ENCODE results near the gene ALX3. TPM values are rescaled to one million over a fixed set of nuclear protein-coding genes. Genes with fewer than 3 reads are reported as not detected.
A peak's percentile ranks its signal among the peaks of the same experiment; 100 is the strongest.

The ALX3 gene
- total RNA-seq, 4 donors from 2014 or later: not detected

DNA sequence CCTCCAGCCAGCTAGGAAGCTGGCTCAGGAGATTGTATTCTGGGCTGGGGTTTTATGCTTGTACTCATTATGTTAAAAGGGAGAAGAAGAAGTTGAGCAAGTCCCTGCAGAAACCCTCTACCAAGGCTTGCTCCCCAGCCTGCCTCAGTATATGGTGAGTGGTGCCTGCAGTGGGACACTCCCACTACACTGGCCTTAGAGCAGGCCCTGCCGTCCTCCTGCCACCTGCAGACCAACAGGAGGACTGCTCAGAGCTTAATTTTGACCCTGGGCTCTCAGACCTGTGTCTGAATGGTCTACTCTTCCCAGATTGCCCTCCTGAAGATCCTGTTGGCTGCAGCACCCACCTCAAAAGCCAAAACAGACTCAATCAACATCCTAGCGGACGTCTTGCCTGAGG is 23.0 kb downstream of the ALX3 start:
- TF ChIP-seq, protein P1, sequence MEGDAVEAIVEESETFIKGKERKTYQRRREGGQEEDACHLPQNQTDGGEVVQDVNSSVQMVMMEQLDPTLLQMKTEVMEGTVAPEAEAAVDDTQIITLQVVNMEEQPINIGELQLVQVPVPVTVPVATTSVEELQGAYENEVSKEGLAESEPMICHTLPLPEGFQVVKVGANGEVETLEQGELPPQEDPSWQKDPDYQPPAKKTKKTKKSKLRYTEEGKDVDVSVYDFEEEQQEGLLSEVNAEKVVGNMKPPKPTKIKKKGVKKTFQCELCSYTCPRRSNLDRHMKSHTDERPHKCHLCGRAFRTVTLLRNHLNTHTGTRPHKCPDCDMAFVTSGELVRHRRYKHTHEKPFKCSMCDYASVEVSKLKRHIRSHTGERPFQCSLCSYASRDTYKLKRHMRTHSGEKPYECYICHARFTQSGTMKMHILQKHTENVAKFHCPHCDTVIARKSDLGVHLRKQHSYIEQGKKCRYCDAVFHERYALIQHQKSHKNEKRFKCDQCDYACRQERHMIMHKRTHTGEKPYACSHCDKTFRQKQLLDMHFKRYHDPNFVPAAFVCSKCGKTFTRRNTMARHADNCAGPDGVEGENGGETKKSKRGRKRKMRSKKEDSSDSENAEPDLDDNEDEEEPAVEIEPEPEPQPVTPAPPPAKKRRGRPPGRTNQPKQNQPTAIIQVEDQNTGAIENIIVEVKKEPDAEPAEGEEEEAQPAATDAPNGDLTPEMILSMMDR (IDR thresholded peaks at IDR 0.05): no peak
- ATAC-seq (ENCODE audit: low FRiP score) (no peak), DNase-seq (ENCODE audit: low spot score) (no peak)

DNA sequence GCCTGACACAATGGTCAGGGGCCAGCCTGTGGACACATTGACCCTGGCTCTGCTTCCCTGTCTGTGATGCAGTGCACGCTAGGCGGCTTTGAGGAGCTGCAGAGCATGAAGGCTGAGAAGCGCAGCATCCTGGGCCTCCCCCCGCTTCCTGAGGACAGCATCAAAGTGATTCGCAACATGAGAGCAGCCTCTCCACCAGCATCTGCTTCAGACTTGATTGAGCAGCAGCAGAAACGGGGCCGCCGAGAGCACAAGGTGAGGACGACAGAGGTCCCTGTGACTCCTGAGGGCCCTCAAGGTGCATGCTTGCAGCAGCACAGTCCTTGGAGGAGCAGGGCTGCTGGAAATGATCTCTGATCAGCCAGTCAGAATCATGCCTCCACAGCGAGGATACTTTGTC is 27.5 kb downstream of the ALX3 start:
- TF ChIP-seq, protein P1 (IDR thresholded peaks at IDR 0.05): no peak

DNA sequence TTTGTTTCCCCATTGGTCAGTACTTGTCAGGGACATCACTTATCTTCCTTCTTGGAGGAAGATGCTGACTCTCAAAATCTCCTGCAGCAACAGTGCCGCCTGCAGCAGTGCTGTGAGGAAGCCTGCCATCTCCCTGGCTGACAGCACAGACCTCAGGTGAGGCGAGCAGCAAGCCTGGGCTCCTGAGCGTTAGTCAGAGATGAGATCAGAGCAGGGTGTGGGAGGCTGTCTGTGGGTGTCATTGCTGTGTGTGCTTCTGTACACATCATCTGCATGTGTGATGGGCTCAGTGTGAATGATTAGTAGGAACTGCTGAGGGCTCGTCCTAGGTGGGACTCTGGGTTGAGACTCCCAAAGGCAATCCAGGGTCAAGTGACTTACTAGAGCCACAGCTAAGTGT is 29.9 kb downstream of the ALX3 start:
- DNase-seq (ENCODE audit: low spot score) (no peak), ATAC-seq (ENCODE audit: low FRiP score) (no peak)
- TF ChIP-seq, protein P1 (IDR thresholded peaks at IDR 0.05): no peak

More for the DNA sequence above, 27.5 kb downstream of the ALX3 start:
- no peak for DNase-seq (ENCODE audit: low spot score)
- no peak for ATAC-seq (ENCODE audit: low FRiP score)

DNA sequence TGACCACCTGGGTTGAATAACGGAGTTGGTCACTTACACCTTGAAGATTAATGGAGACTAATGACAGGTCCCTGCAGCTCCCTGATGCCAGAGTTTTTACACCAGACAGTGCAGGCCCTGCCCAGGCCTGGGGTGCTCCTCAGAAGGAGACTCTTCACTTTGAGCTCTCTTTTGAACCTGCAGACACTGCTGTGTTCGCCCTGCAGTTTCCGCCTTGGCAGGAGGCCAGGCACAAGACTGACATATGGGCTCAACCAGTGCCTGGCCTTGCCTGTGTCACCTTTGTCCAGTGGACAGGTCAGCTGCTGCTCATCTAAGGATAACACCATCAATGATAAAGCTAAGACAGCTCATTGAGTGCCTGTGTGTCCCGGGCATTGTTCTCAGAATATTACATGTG is 30.8 kb downstream of the ALX3 start:
- ATAC-seq (ENCODE audit: low FRiP score): no peak
- TF ChIP-seq, protein P1 (IDR thresholded peaks at IDR 0.05): no peak
- DNase-seq (ENCODE audit: low spot score): no peak

DNA sequence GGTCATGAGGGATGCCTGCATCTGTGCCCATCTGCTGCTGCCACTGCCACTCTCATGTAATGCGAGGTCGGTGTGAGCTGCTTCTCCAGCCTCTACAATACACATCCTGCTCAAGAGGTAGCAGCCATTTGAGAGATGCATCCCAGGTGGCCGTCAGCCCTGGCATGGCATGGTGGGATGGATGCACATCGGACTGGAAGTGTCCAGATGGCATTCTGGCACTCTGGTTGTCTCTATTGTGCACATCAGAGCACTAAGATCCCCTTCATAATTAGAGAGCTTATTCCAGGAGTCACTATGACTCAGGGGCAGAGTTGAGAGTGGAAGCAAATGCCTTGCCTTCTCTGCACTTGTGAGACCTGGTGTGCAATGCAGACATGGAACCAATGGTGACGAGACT is 32.2 kb downstream of the ALX3 start:
- TF ChIP-seq, protein P1 (IDR thresholded peaks at IDR 0.05): no peak
- DNase-seq (ENCODE audit: low spot score) (no peak), ATAC-seq (ENCODE audit: low FRiP score) (no peak)

DNA sequence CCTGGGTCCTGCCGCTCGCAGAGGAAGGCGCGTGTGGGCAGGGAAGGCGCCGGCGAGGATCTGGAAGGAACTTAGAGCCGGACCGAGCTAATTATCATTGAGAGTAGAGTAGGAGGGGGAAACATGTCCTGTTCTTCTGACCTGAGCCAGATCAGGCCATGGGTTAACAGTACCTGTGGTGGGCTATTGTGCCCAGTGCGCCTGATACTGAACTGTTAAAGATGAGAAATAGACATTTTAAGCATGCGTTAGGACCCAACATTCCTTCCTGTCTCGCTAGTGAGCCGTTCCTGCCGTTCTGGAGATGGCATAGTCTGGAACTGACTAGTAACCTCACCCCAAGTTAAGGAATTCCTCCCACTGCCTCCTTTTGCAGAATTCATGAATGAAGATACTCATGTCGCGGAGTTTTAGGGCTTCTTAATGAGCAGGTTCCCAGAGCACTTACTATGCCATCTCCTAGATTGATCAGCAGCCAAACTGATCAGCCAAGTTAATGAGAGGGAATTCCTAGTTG is 35.2 kb downstream of the ALX3 start:
- no peak for DNase-seq (ENCODE audit: low spot score)
- TF ChIP-seq, protein P1 (IDR thresholded peaks at IDR 0.05): no peak
- ATAC-seq (ENCODE audit: low FRiP score): peak; percentile 9

DNA sequence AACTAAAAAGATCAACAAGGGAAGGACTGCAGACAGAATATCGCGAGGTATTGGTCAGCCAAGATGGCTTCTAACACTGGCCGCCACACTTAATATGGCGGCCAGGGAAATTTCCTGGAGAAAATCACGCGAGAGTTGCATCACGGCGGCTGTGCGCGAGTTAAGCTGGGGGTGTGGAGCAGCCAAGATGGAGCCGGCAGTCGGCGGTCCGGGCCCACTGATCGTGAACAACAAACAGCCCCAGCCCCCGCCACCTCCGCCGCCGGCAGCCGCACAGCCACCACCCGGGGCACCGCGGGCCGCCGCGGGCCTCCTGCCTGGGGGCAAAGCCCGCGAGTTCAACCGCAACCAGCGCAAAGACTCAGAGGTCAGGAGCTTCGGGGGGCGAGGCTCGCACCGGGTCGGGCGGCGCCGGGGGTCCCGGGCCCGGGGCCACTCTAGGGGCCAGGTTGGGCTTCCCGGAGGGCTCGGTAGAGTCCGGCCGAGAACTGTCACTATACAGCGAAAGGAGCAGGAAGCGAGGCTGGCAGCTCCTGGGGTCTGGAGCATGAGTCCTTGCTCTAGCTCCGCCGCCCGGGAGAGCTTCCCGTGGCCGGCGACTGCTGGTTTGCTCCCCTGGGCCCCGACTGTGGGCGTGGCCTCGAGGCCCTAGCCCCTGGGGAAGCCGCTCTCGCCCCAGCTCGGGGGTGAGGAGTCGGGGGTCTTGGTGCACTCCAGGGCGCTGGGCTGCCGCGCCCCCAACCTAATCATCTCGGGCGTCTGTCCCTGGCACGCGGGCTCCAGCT is 35.8 kb downstream of the ALX3 start, which contains the start of gene STRIP1:
Gene STRIP1 (plus strand): TSS at position 174 of the 785 bp plus-strand sequence. CDS start 14 bp downstream, at position 188.
- peak; percentile 88 for ATAC-seq (ENCODE audit: low FRiP score)
- TF ChIP-seq, protein P1 (IDR thresholded peaks at IDR 0.05): no peak
- peak; percentile 85 for DNase-seq (ENCODE audit: low spot score)
